Activated CD8-positive, alpha-beta memory T cell treated with anti-CD3 and anti-CD28 coated beads, Interleukin-2, amount 50 U/mL, for 1 hour (primary cell): ENCODE data around the gene RLF.
A peak's percentile ranks its signal among the peaks of the same experiment; 100 is the strongest.

Experiments
- DNase-seq: peaks from one replicate; pipeline ENCODE4 v3.0.0-alpha.2; 2020; ENCODE audit errors: extremely low read depth

RLF gene

DNA sequence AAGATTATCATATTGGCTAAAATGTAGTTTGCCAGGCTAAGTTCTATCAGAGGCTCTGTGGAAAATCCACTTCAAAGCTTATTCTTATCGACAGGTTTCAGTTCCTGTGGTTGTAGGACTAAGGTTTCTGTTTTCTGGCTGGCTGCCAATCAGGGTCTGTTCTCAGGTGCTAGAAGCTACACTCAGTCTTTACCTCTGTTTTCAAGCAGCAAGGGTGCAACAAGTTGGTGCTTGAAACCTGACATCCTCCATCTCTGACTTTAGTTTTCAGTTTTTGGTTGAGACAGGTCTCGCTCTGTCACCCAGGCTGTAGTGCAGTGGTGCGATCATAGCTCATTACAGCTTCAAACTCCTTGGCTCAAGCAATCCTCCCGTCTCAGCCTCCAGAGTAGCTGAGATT, 71.3 kb downstream of the RLF start:
- no peak for DNase-seq

DNA sequence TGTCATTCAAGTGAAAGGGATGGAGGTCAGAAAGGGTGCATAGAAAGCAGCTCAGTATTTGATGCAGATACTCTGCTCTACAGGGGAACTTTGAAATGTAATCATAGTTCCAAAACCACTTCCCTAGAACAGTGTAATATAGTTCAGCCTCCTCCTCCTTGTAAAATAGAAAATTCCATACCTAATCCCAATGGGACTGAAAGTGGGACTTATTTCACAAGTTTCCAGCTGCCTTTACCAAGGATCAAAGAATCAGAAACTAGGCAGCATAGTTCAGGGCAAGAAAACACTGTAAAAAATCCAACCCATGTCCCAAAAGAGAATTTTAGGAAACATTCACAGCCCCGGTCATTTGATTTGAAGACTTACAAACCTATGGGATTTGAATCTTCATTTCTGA, 78.4 kb downstream of the RLF start:
- no peak for DNase-seq

GRCh38 chr1:40240390-40240789, 79.2 kb downstream of the RLF start:
- DNase-seq, result no peak

GRCh38 chr1:40241362-40241761, 80.2 kb downstream of the RLF start:
- DNase-seq, result no peak

DNA sequence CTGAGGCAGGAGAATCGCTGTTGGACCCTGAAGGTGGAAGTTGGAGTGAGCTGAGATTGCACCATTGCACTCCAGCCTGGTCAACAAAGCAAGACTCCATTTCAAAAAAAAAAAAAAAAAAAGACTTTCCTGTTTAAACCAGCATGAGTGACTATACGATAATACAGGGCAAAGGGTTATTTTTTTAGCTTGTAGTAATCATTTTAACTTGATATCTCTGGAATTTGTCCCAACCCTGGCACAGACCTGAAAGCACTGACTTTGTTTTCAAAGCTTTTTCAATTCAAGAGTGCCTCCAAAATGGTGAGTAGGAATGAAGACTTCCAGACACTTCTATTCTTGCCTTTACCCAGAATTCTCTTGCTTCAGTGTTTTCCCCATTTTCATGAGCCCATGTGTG, 82.2 kb downstream of the RLF start:
- DNase-seq, result no peak

DNA sequence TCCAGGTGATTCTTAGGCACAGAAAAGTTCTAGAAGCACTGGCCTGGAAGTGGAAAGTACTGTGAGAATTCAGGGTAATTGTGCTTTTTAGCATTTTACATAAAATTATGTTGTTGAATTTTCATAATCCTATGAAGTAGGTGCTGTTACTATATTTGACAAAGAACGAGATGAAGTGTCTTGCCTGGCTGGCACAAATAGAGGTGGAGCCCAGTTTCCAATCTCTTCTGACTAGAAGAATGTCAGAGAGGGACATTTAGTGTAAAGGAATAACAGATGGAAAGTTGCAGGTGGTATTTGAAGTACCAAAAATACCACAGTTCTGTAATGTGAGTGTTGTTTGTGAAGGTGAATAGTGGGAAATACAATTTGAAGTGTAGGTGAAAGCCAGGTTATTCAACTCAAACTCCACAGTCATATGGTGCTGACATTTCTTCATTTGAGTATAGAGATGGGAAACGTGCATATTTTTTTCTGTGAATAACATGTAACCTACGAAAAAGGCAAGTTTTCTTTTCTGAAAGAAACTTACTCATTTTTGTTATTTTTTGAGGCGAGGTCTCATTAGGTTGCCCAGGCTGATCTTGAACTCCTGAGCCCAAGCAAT, 83.1 kb downstream of the RLF start:
- DNase-seq, result no peak

DNA sequence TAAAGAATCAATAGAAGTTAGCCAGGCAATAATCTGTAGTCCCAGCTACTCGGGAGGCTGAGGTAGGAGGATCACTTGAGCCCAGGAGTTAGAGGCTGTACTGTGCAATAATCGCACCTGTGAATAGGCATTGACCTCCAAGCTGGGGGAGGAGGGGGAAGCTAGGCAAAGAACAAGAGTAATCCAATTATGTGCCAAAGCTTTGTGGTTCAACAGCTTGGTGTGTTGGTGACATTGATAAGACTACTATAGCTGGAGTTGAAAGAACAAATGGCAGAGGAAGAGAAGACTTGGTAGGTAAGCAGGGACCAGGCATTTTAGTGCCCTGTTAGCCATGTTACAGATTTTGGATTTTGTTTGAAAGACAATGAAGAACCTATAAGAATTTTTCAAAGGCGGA, 84.5 kb downstream of the RLF start:
- no peak for DNase-seq

GRCh38 chr1:40247655-40248054, 86.5 kb downstream of the RLF start, which contains the start of gene TMCO2:
Gene TMCO2 (plus strand): TSS chr1:40247937. CDS start chr1:40247994, 57 bp downstream.
- DNase-seq, result no peak

GRCh38 chr1:40248412-40248811, 87.2 kb downstream of the RLF start:
- DNase-seq, result no peak

DNA sequence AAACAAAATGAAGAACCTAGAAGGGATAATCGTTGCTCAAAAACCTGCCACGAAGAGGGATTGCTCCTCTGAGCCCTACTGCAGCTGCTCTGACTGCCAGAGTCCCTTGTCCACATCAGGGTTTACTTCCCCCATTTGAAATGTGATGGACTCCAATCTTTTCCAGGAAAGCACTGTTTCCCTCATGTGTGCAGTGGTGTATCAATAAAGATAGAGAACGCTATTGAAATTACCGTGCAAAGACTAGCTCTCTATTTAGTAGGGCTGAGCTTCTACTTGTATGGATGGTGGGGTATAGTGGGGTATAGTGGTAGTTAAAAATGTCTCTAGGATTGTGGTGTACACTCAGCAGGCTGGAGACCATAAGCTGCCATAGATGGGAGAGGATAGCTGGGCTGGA, 90.3 kb downstream of the RLF start:
- DNase-seq, result no peak

- DNase-seq, result no peak
Observed at GRCh38 chr1:40252601-40253000, 91.4 kb downstream of the RLF start.

DNA sequence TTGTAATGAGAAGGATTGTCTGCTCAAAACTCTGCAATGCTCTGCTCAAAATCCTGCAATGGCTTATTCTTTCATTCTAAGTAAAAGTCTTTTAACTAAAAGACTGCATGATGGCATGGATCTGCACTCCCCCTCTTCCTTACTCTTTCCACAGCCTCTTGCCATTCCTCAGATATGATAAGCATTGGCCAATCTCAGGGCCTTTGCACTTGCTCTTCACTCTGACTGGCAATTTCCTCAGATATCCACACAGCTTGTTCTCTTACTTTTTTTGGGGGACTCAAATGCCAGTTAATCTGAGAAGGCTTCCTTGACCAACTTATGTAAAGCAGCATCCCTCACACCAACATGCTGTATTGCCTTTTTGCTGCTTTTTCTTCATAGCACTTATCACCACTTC, 94.0 kb downstream of the RLF start:
- no peak for DNase-seq

- no peak for DNase-seq
Observed at GRCh38 chr1:40256401-40257084, 95.4 kb downstream of the RLF start.

GRCh38 chr1:40257313-40257687, 96.1 kb downstream of the RLF start:
- DNase-seq, result peak; percentile 12

GRCh38 chr1:40257688-40258444, 96.7 kb downstream of the RLF start, which contains the start of gene ZMPSTE24:
Gene ZMPSTE24 (plus strand): TSS chr1:40258236. CDS start chr1:40258272, 36 bp downstream.
- peak; percentile 93 for DNase-seq

DNA sequence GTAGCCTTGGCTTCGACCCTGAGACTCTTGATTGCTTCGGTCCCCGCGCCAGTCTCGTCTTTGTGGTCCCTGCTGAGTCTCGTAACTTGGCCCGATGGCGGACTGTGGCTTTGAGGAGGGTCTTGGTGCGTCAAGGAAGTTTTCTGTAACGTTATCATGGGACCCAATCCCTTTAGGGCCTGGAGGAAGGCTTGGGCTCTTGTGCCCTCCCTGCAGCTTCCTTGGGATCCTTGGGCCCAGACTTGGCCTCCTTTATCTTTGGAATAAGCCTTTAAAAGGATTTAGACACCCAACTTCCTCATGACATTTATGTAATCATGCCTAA, 97.2 kb downstream of the RLF start:
- DNase-seq, result no peak

GRCh38 chr1:40264354-40264781, 103.2 kb downstream of the RLF start:
- DNase-seq, result no peak

GRCh38 chr1:40265298-40265697, 104.1 kb downstream of the RLF start:
- no peak for DNase-seq

DNA sequence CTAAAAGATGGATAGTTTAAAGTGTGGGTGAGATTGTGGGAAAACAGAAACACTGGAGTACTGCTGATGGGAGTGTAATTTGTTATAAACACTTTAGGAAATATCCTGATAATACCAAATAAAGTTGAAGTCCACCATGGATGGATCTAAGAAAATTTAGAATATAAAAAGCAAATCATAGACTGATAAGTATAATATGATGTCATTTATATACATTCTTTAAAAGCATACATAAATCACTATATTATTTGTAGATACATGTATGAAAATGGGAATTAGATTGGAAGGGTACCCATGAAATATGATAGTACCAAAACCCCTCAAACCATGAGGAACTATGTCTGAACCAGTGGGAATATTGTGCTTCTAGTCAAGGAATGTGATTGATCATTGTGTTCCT, 104.7 kb downstream of the RLF start:
- DNase-seq, result no peak

GRCh38 chr1:40266786-40267535, 105.8 kb downstream of the RLF start:
- no peak for DNase-seq

GRCh38 chr1:40267767-40268187, 106.6 kb downstream of the RLF start:
- no peak for DNase-seq

- DNase-seq, result no peak
Observed at GRCh38 chr1:40268211-40268610, 107.0 kb downstream of the RLF start.
